Upper lobe of left lung (tissue), 6 donors: ENCODE measurements around the gene TRDMT1. TPM values are rescaled to one million over a fixed set of nuclear protein-coding genes. Genes with fewer than 3 reads are reported as not detected.

ENCODE experiments used
- ATAC-seq, 2 donors: fragments of 200-7000 bp; cut with Tn5 transposase; one replicate each; pipeline ENCODE4 v1.9.1; 2022; ENCODE audit warnings: mild to moderate bottlenecking in 2 of 2, moderate library complexity in 2 of 2; ENCODE audit not compliant: low FRiP score in 2 of 2
- DNase-seq, 2 donors: peaks; one replicate each; pipeline ENCODE4 v3.0.0-alpha.2; 2019 to 2020
- H3K27ac ChIP-seq, 4 donors: fragments of 200-600 bp; sonication (generic); one replicate each; pipeline ENCODE4 v1.5.1; 2016 to 2019
- H3K27me3 ChIP-seq, 4 donors: fragments of 200-600 bp; sonication (generic); one replicate each; pipeline ENCODE4 v1.5.1; 2017 to 2019
- H3K36me3 ChIP-seq, 4 donors: fragments of 200-600 bp; sonication (generic); one replicate each; pipeline ENCODE4 v1.5.1; 2016 to 2019
- H3K4me1 ChIP-seq, 4 donors: fragments of 200-600 bp; sonication (generic); one replicate each; pipeline ENCODE4 v1.5.1; 2018 to 2019
- H3K4me3 ChIP-seq, 4 donors: fragments of 200-600 bp; sonication (generic); one replicate each; pipeline ENCODE4 v1.5.1; 2017 to 2019; ENCODE audit warnings: mild to moderate bottlenecking in 2 of 4, moderate library complexity in 1 of 4
- H3K9me3 ChIP-seq, 4 donors: fragments of 200-600 bp; sonication (generic); one replicate each; pipeline ENCODE4 v1.5.1; 2018 to 2019
- CTCF ChIP-seq, 6 experiments: fragments of 450-650 bp in 4 of 6; fragments of 200-600 bp in 2 of 6; sonication (generic) in 2 of 6; IDR thresholded peaks; one replicate each; pipeline ENCODE4 v1.5.1; 2016 to 2019; ENCODE audit warnings: antibody characterized with exemption in 6 of 6
- EP300 ChIP-seq, 4 donors: sonication (generic); formaldehyde crosslinking; IDR thresholded peaks; one replicate each; pipeline ENCODE4 v1.5.1; 2017; ENCODE audit warnings: antibody characterized with exemption in 4 of 4, control low read depth in 2 of 4
- POLR2A ChIP-seq, 4 donors: fragments of 450-650 bp; IDR thresholded peaks; one replicate each; pipeline ENCODE4 v1.5.1; 2016 to 2017; ENCODE audit warnings: antibody characterized with exemption in 4 of 4, mild to moderate bottlenecking in 2 of 4
- POLR2AphosphoS5 ChIP-seq, 2 donors: sonication (generic); formaldehyde crosslinking; IDR thresholded peaks; one replicate each; pipeline ENCODE4 v1.5.1; 2017; ENCODE audit warnings: antibody characterized with exemption in 2 of 2
- whole genome bisulfite sequencing, 2 donors: methylation state at CpG; one replicate each; pipeline ENCODE4 v1.1.5; 2017 to 2018; 5-methylcytosine and 5-hydroxymethylcytosine counted together
- total RNA-seq, 6 donors: library from RNA; depleted of rRNA in 4 of 6; stranded (reverse); fragments of >200 nt in 4 of 6; gene quantifications; one replicate each; pipeline versions ENCODE4 v1.1.0 to v1.2.1, GENCODE V29; 2016 to 2021
- donor health status: DM: no; HTN: no; CAD: no; lungs with moderate emphysema.
- donor health status: DM: no; HTN: yes; CAD: no; lungs with severe emphysema.

The TRDMT1 gene
- total RNA-seq, 6 donors from 2014 or later: 5.8 to 22.0 (median 7.4) TPM

- WGBS, 2 donors: 0 to 1% methylated on average over 62 to 77 of the region's 77 CpGs
- Histone ChIP-seq H3K4me3 (peak within 1 kb of the TSS; percentile 68 to 95 (median 93)), H3K36me3 (peaks cover under 1 to 28% (median 14%) of the 10 kb centered on the region in 4 donors), H3K27me3 (no peaks in the 10 kb centered on the region), H3K4me1 (peaks cover 23 to 62% (median 44%) of the 10 kb centered on the region in 4 donors), H3K9me3 (no peaks in the 10 kb centered on the region), H3K27ac (peak within 1 kb of the TSS; percentile 97 to 99 (median 98))
- peak; percentile 80 for ATAC-seq
- TF ChIP-seq EP300 (IDR thresholded peaks at IDR 0.05) (peak in 1 of 4 donors; percentile 73), POLR2A (IDR thresholded peaks at IDR 0.05) (peak in 2 of 4 donors; percentile 67 to 76), CTCF (IDR thresholded peaks at IDR 0.05) (peak in 3 of 6 experiments; percentile 21 to 32 (median 29)), POLR2AphosphoS5 (IDR thresholded peaks at IDR 0.05) (peak; percentile 80 to 89)
- peak; percentile 93 for DNase-seq
These were observed 26.9 kb upstream of the TRDMT1 start, which contains the start of gene VIM for GRCh38 chr10:17228091-17229015. Gene VIM, plus strand, starts transcription at chr10:17228241. Its CDS starts 1,182 bp downstream, at chr10:17229423.

GRCh38 chr10:17227367-17228090, 26.1 kb upstream of the TRDMT1 start:
- Histone ChIP-seq H3K27ac (peak overlapping the region; percentile 97 to 99 (median 98)), H3K36me3 (peaks cover 0 to 19% (median 10%) of the 10 kb centered on the region in 4 donors), H3K27me3 (no peaks in the 10 kb centered on the region), H3K4me1 (peaks cover 15 to 54% (median 36%) of the 10 kb centered on the region in 4 donors), H3K4me3 (peak overlapping the region; percentile 68 to 95 (median 93)), H3K9me3 (no peaks in the 10 kb centered on the region)
- TF ChIP-seq CTCF (IDR thresholded peaks at IDR 0.05): peak in 5 of 6 experiments; percentile 42 to 66 (median 56)
- no peak for TF ChIP-seq EP300 (IDR thresholded peaks at IDR 0.05)
- ATAC-seq: no peak
- 9 to 11% methylated on average over 12 of the region's 12 CpGs for WGBS, 2 donors
- DNase-seq: no peak

- peaks cover 0 to 13% (median 6%) of the 10 kb centered on the region in 4 donors for H3K36me3 ChIP-seq
- ATAC-seq (no peak), DNase-seq (no peak)
- peak overlapping the region in 2 of 4 donors; percentile 68 to 93 for H3K4me3 ChIP-seq
- no peaks in the 10 kb centered on the region for H3K27me3 ChIP-seq
- WGBS, 2 donors: 76 to 80% methylated on average over 4 to 8 of the region's 8 CpGs
- peak overlapping the region; percentile 97 to 99 (median 98) for H3K27ac ChIP-seq
- peaks cover 9 to 48% (median 30%) of the 10 kb centered on the region in 4 donors for H3K4me1 ChIP-seq
- TF ChIP-seq CTCF (IDR thresholded peaks at IDR 0.05) (no peak), POLR2AphosphoS5 (IDR thresholded peaks at IDR 0.05) (no peak), POLR2A (IDR thresholded peaks at IDR 0.05) (no peak), EP300 (IDR thresholded peaks at IDR 0.05) (no peak)
- H3K9me3 ChIP-seq: no peaks in the 10 kb centered on the region
These were observed 25.4 kb upstream of the TRDMT1 start for GRCh38 chr10:17226891-17227303.

- Histone ChIP-seq H3K9me3 (no peaks in the 10 kb centered on the region), H3K36me3 (peaks cover 0 to 2% (median under 1%) of the 10 kb centered on the region in 4 donors), H3K4me1 (peaks cover 7 to 38% (median 19%) of the 10 kb centered on the region in 4 donors), H3K4me3 (no peak overlapping the region), H3K27ac (no peak overlapping the region), H3K27me3 (no peaks in the 10 kb centered on the region)
- no peak for TF ChIP-seq POLR2AphosphoS5 (IDR thresholded peaks at IDR 0.05)
- TF ChIP-seq POLR2A (IDR thresholded peaks at IDR 0.05): no peak
- TF ChIP-seq CTCF (IDR thresholded peaks at IDR 0.05): no peak
- TF ChIP-seq EP300 (IDR thresholded peaks at IDR 0.05): no peak
- 81 to 87% methylated on average over 4 of the region's 4 CpGs for WGBS, 2 donors
- ATAC-seq: no peak
- DNase-seq: no peak
These were observed 24.3 kb upstream of the TRDMT1 start for GRCh38 chr10:17225808-17226207.
